ENCODE measurements around the gene NUP85.
"Not testable (repeated sequence)": the region's sequence is repeated elsewhere in the genome, so short reads cannot be mapped to it uniquely, and the experiment has no call there.

The NUP85 gene

GRCh38 chr17:75269844-75270217 is 64.4 kb downstream of the NUP85 start:
- no peak for DNase-seq (ENCODE audit: low spot score)

- peak; percentile 88 for DNase-seq (ENCODE audit: low spot score)
Observed at GRCh38 chr17:75270218-75270965, 64.9 kb downstream of the NUP85 start.

GRCh38 chr17:75270966-75271232 is 65.4 kb downstream of the NUP85 start, which contains the start of gene MIF4GD:
MIF4GD (minus strand) TSS chr17:75271231; CDS start chr17:75270195, 1,036 bp downstream.
- DNase-seq (ENCODE audit: low spot score), result no peak

GRCh38 chr17:75271233-75271954 is 65.9 kb downstream of the NUP85 start:
- peak; percentile 92 for DNase-seq (ENCODE audit: low spot score)

- DNase-seq (ENCODE audit: low spot score), result no peak
Observed at GRCh38 chr17:75271955-75272847, 66.7 kb downstream of the NUP85 start.

GRCh38 chr17:75272848-75273184 is 67.3 kb downstream of the NUP85 start:
- no peak for DNase-seq (ENCODE audit: low spot score)

GRCh38 chr17:75273977-75274708 is 68.7 kb downstream of the NUP85 start:
- DNase-seq (ENCODE audit: low spot score), result no peak

- DNase-seq (ENCODE audit: low spot score), result no peak
Observed at GRCh38 chr17:75277664-75278071, 72.2 kb downstream of the NUP85 start.

- DNase-seq (ENCODE audit: low spot score), result not testable (repeated sequence)
Observed at GRCh38 chr17:75280189-75280588, 74.7 kb downstream of the NUP85 start.

GRCh38 chr17:75285123-75285522 is 79.6 kb downstream of the NUP85 start:
- DNase-seq (ENCODE audit: low spot score), result no peak
